GM12874 (cell line): ENCODE measurements around the gene MGAT4B.

Experiments
- CTCF ChIP-seq: IDR thresholded peaks from 2 replicates; pipeline ENCODE4 v1.5.1; 2011; ENCODE audit warnings: low read depth, mild to moderate bottlenecking, control low read depth, low read length, moderate library complexity; ENCODE audit not compliant: insufficient read depth

The MGAT4B gene

DNA sequence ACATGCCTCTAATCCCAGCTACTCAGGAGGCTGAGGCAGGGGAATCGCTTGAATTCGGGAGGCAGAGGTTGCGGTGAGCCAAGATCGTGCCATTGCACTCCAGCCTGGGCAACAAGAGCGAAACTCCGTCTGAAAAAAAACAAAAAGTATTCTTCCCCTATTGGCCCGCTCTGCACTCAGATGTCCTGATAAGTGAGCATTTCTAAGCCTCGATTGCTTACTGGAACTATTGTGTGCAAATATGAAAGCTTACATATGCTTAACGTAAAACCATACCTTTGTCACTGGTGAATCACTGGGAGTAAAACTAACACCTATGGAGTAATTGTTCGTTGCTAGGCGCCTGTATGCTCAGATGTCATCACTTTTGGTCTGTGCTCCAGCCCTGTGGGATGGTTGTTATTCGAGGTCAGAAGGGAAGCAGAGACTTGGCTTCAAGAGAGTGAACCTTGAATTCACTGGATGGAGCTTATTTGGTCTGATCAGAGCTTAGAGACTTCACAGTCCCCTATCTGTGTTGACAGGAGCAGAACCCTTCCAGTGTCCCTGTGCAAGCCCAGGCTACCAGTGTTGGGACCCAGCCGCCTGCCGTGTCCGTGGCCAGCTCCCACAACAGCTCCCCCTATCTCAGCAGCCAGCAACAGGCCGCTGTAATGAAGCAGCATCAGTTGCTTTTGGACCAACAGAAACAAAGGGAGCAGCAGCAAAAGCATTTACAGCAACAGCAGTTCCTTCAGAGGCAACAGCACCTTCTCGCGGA, 38.2 kb downstream of the MGAT4B start:
- TF ChIP-seq CTCF, result no peak

GRCh38 chr5:179767496-179768100, 39.1 kb downstream of the MGAT4B start:
- no peak for TF ChIP-seq CTCF

DNA sequence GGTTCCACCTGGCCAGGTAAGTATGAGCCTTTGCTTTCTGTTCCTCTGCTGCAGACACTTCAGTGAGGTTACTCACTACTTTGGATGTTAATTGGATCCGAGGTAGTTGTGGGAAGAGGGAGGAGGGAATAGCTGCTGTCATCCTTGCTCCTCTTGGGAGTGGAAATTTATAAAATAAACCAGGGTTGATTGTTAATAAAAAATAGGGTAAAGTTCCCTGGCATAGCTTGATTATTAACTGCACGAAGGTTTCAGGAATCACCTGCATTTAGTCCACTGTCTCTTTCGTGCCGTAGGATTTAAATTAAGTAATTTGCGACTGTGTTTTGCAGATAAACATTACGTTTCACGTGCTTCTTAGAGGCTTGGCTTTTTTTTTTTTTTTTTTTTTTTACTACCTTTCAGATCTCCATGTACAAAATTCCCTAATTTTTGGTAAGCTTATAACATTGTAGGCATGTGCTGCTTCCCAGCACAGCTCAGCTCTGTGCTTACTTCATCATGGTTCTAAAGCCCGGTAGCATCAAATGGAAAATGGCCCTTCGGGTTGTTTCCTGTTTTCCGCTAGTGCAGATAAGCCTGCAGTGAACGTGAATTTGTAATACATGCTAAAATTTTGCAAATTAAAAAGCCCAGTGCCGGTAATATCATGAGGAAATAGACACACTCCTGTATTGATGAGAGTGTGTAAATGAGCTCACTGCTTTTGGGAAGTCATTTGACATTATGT, 39.8 kb downstream of the MGAT4B start:
- TF ChIP-seq CTCF, result no peak

DNA sequence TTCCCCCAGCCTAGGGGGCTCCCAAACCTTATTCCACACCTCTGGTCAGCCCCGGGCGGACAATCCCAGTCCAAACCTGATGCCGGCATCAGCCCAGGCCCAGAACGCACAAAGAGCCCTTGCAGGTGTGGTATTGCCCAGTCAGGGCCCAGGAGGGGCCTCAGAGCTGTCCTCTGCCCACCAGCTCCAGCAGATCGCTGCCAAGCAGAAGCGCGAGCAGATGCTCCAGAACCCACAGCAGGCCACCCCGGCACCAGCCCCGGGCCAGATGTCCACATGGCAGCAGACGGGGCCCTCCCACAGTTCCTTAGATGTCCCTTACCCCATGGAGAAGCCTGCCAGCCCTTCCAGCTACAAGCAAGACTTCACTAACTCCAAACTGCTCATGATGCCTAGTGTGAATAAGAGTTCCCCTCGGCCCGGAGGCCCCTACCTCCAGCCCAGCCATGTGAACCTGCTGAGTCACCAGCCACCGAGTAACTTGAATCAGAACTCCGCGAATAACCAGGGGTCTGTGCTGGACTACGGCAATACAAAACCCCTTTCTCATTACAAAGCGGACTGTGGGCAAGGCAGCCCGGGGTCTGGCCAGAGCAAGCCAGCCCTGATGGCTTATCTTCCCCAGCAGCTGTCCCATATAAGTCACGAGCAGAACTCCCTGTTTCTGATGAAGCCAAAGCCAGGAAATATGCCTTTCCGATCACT, 40.5 kb downstream of the MGAT4B start:
- TF ChIP-seq CTCF, result no peak

DNA sequence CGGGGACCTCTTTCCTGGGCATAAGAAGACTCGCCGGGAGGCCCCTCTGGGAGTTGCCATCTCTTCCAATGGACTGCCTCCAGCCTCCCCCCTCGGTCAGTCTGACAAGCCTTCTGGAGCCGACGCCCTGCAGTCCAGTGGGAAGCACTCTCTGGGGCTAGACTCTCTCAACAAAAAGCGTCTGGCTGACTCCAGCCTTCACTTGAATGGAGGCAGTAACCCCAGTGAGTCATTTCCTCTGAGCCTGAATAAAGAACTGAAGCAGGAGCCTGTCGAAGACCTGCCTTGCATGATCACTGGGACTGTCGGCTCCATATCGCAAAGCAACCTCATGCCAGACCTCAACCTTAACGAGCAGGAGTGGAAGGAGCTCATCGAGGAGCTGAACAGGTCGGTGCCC, 41.3 kb downstream of the MGAT4B start:
- TF ChIP-seq CTCF, result no peak

DNA sequence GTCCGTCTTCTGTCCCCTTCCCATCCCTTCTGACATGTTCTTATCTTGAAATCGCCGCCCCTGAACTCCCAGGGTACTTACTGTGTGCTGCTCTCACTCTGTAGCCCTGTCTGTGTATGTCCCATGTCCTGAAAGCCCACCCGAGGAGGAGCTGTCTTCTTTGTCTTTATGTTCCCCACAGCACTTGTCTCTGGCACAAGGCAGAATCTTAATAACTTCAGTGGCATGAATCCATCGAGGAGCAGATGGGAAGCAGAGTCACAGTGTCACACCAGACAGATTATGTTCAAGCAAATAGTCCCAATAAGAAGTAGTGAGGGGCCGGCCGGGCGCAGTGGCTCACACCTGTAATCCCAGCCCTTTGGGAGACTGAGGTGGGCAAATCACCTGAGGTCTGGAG, 42.6 kb downstream of the MGAT4B start:
- TF ChIP-seq CTCF, result no peak
